K562 (cell line): ENCODE results near the gene ARL4D. TPM values are rescaled to one million over a fixed set of nuclear protein-coding genes. Genes with fewer than 3 reads are reported as not detected.

ENCODE experiments used
- KAT8 ChIP-seq: fragments of 450-650 bp; IDR thresholded peaks from 2 replicates; pipeline ENCODE4 v1.6.1; 2016; ENCODE audit warnings: low read depth, mild to moderate bottlenecking
- NCOA4 ChIP-seq: fragments of 450-650 bp; IDR thresholded peaks from 2 replicates; pipeline ENCODE4 v1.6.1; 2018; ENCODE audit warnings: mild to moderate bottlenecking; ENCODE audit not compliant: partially characterized antibody
- POLR3A ChIP-seq: IDR thresholded peaks from 2 replicates; pipeline ENCODE4 v1.6.1; 2011; ENCODE audit warnings: borderline replicate concordance, mild to moderate bottlenecking, moderate library complexity; ENCODE audit not compliant: insufficient read length, insufficient read depth; ENCODE audit errors: extremely low read depth
- STAT6 ChIP-seq: sonication (generic); formaldehyde crosslinking; IDR thresholded peaks from 2 replicates; pipeline ENCODE4 v1.8.1; 2023; ENCODE audit warnings: mild to moderate bottlenecking, missing genetic modification reagents
- microRNA counts: library from miRNA; unstranded; fragments of <30 nt; microRNA quantifications from one replicate; lab custom pipeline; 2016
- polyA plus RNA-seq, 8 experiments: library from polyadenylated mRNA; depleted of rRNA in 4 of 8; stranded (reverse) in 5 of 8; unstranded in 3 of 8; fragments of >200 nt; fragmentation: Nextera tagmentation in 2 of 8; fragmentation: Illumina TruSeq in 1 of 8; extraction: Ambion mirVana in 2 of 8; extraction: Trizol in 1 of 8; gene quantifications; 2 replicates each; pipeline versions ENCODE4 v1.2.1 to v1.2.3, GENCODE V29; 2011 to 2014; ENCODE audit warnings: inconsistent platforms in 1 of 8, missing spikeins in 1 of 8
- small RNA-seq: library from RNA; depleted of rRNA; stranded (forward); fragments of <200 nt; gene quantifications from one replicate; pipeline ENCODE3, GENCODE V24; 2014
- total RNA-seq, 7 experiments: library from RNA; depleted of rRNA in 6 of 7; stranded (reverse); fragments of >200 nt in 6 of 7; fragmentation: Illumina TruSeq in 2 of 7; extraction: Trizol in 2 of 7; gene quantifications; 2 replicates each; pipeline versions ENCODE4 v1.2.1 to v1.2.3, GENCODE V29; 2011 to 2021; ENCODE audit warnings: low replicate concordance in 1 of 7

The ARL4D gene
- total and polyA plus RNA-seq, 9 of the 15 experiments (the other 6 are each of a cell fraction or from before 2014, with no cell fraction given), result 0.07 to 0.53 (median 0.28) TPM; not detected in 1

DNA sequence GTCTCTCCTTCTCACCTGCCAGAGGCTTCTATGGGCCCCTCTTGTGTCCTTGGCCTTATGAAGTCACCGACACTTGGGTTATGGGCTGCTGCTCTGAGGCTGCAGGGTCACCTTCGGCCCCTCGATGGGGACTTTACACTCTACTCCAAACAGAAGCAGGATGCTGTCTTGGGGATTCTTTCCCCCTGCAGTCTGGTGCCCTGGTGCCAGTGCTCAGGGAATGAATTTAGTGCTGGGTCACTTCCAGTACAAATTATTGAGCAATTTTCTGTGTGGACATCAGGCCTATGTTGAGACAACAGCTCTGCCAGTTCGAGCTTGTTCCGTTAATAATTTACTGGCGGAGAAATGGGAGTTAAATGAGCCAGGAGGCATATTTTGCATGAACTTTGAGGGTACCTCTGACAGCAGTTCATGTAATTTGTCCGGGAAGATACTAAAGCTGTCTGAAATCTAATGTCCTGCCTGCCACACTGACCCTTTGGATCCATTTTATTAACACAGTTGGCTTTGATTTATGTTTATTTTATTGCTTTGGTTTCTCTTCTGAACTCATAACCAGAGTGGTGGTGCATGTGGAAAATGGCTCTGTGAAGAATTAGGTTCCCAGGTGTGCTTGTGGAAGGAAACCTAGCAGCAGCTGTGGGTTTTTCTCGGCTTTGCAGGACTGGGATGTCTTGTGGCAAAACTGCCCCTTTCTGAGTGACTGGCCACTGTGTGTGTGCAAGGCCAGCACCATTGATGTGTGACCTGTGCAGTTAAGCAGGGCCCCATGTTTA lies 50.9 kb downstream of the ARL4D start (continued):
- TF ChIP-seq POLR3A (no peak), KAT8 (no peak), STAT6 (CRISPR knock-in tag) (no peak), NCOA4 (no peak)

MicroRNAs within 50 kb of the gene (microRNA counts, 767-probe panel; counts per million panel counts)
- 2,418 counts per million, percentile 60 among the panel's probes with 10 or more counts for microRNA hsa-miR-2117 (lab: Ali Mortazavi, UCI)

Small RNA genes lying within 50 kb of the gene (small RNA-seq; reads per million reads assigned to genes)
- not detected for gene RNU6-1137P
- gene RNU6-406P, result not detected
- gene RNU6-470P, result not detected

Other genes with a start within 250 kb of the ARL4D start
- gene NBR1, start 227.8 kb upstream of the ARL4D start, total RNA-seq (2014; rRNA removed), result 37.0 and 38.9 TPM in 2 replicates
- gene NBR1, start 227.8 kb upstream of the ARL4D start, total RNA-seq (2014; rRNA removed; fragmentation: Illumina TruSeq; extraction: Trizol), result 50.2 and 59.5 TPM in 2 replicates
- gene NBR1, start 227.8 kb upstream of the ARL4D start, total RNA-seq (2015; rRNA removed; fragmentation: Illumina TruSeq; extraction: Trizol), result 33.9 and 36.8 TPM in 2 replicates
- 39.9 and 44.8 TPM in 2 replicates for gene NBR1, start 227.8 kb upstream of the ARL4D start, total RNA-seq (2021)
- gene NBR1, start 227.8 kb upstream of the ARL4D start, polyA plus RNA-seq (2011; rRNA removed), result 41.0 and 70.1 TPM in 2 replicates
- 58.6 and 62.8 TPM in 2 replicates for gene NBR1, start 227.8 kb upstream of the ARL4D start, polyA plus RNA-seq (2014; fragmentation: Illumina TruSeq; extraction: Trizol)
- gene NBR1, start 227.8 kb upstream of the ARL4D start, polyA plus RNA-seq (2014; fragmentation: Nextera tagmentation; extraction: Ambion mirVana), result 1 to 10 TPM; 4.2 to 7.5 TPM
- 36.2 and 39.9 TPM in 2 replicates for gene NBR1, start 227.8 kb upstream of the ARL4D start, polyA plus RNA-seq (2014; rRNA removed)
- gene TMEM106A, start 187.1 kb upstream of the ARL4D start, total RNA-seq (2014; rRNA removed), result 0.08 and 0.09 TPM in 2 replicates
- 0.15 and 0.29 TPM in 2 replicates for gene TMEM106A, start 187.1 kb upstream of the ARL4D start, total RNA-seq (2014; rRNA removed; fragmentation: Illumina TruSeq; extraction: Trizol)
- 0.26 and 0.29 TPM in 2 replicates for gene TMEM106A, start 187.1 kb upstream of the ARL4D start, total RNA-seq (2015; rRNA removed; fragmentation: Illumina TruSeq; extraction: Trizol)
- gene TMEM106A, start 187.1 kb upstream of the ARL4D start, total RNA-seq (2021), result 0.24 and 0.40 TPM in 2 replicates
- gene TMEM106A, start 187.1 kb upstream of the ARL4D start, polyA plus RNA-seq (2011; rRNA removed), result 0.16 and 0.24 TPM in 2 replicates
- 0.13 and 0.21 TPM in 2 replicates for gene TMEM106A, start 187.1 kb upstream of the ARL4D start, polyA plus RNA-seq (2014; fragmentation: Illumina TruSeq; extraction: Trizol)
- gene TMEM106A, start 187.1 kb upstream of the ARL4D start, polyA plus RNA-seq (2014; fragmentation: Nextera tagmentation; extraction: Ambion mirVana), result under 1 TPM; 0.03 to 0.07 TPM
- gene TMEM106A, start 187.1 kb upstream of the ARL4D start, polyA plus RNA-seq (2014; rRNA removed), result 0.09 and 0.15 TPM in 2 replicates
- gene CCDC200, start 170.4 kb upstream of the ARL4D start, total RNA-seq (2014; rRNA removed), result not detected in 2 replicates
- gene CCDC200, start 170.4 kb upstream of the ARL4D start, total RNA-seq (2014; rRNA removed; fragmentation: Illumina TruSeq; extraction: Trizol), result not detected in 2 replicates
- gene CCDC200, start 170.4 kb upstream of the ARL4D start, total RNA-seq (2015; rRNA removed; fragmentation: Illumina TruSeq; extraction: Trizol), result not detected in 2 replicates
- gene CCDC200, start 170.4 kb upstream of the ARL4D start, total RNA-seq (2021), result not detected in 2 replicates
- not detected in 2 replicates for gene CCDC200, start 170.4 kb upstream of the ARL4D start, polyA plus RNA-seq (2011; rRNA removed)
- gene CCDC200, start 170.4 kb upstream of the ARL4D start, polyA plus RNA-seq (2014; fragmentation: Illumina TruSeq; extraction: Trizol), result not detected in 2 replicates
- gene CCDC200, start 170.4 kb upstream of the ARL4D start, polyA plus RNA-seq (2014; fragmentation: Nextera tagmentation; extraction: Ambion mirVana), result under 1 TPM in 1 of 2 experiments, not detected in 1; 0.14 TPM
- gene CCDC200, start 170.4 kb upstream of the ARL4D start, polyA plus RNA-seq (2014; rRNA removed), result not detected in 2 replicates
- not detected in 2 replicates for gene RNU2-1, start 165.0 kb upstream of the ARL4D start, total RNA-seq (2014; rRNA removed)
- gene RNU2-1, start 165.0 kb upstream of the ARL4D start, total RNA-seq (2014; rRNA removed; fragmentation: Illumina TruSeq; extraction: Trizol), result not detected in 2 replicates
- not detected in 2 replicates for gene RNU2-1, start 165.0 kb upstream of the ARL4D start, total RNA-seq (2015; rRNA removed; fragmentation: Illumina TruSeq; extraction: Trizol)
- 9,315 and 9,527 TPM in 2 replicates for gene RNU2-1, start 165.0 kb upstream of the ARL4D start, total RNA-seq (2021)
- not detected in 2 replicates for gene RNU2-1, start 165.0 kb upstream of the ARL4D start, polyA plus RNA-seq (2011; rRNA removed)
- not detected in 2 replicates for gene RNU2-1, start 165.0 kb upstream of the ARL4D start, polyA plus RNA-seq (2014; fragmentation: Illumina TruSeq; extraction: Trizol)
- gene RNU2-1, start 165.0 kb upstream of the ARL4D start, polyA plus RNA-seq (2014; fragmentation: Nextera tagmentation; extraction: Ambion mirVana), result not detected
- not detected in 2 replicates for gene RNU2-1, start 165.0 kb upstream of the ARL4D start, polyA plus RNA-seq (2014; rRNA removed)
- 26.1 and 29.3 TPM in 2 replicates for gene DHX8, start 85.0 kb downstream of the ARL4D start, total RNA-seq (2014; rRNA removed)
- gene DHX8, start 85.0 kb downstream of the ARL4D start, total RNA-seq (2014; rRNA removed; fragmentation: Illumina TruSeq; extraction: Trizol), result 26.5 and 28.3 TPM in 2 replicates
- gene DHX8, start 85.0 kb downstream of the ARL4D start, total RNA-seq (2015; rRNA removed; fragmentation: Illumina TruSeq; extraction: Trizol), result 25.6 and 29.2 TPM in 2 replicates
- gene DHX8, start 85.0 kb downstream of the ARL4D start, total RNA-seq (2021), result 32.4 and 42.5 TPM in 2 replicates
- gene DHX8, start 85.0 kb downstream of the ARL4D start, polyA plus RNA-seq (2011; rRNA removed), result 21.7 and 22.7 TPM in 2 replicates
- 27.2 and 27.7 TPM in 2 replicates for gene DHX8, start 85.0 kb downstream of the ARL4D start, polyA plus RNA-seq (2014; fragmentation: Illumina TruSeq; extraction: Trizol)
- gene DHX8, start 85.0 kb downstream of the ARL4D start, polyA plus RNA-seq (2014; fragmentation: Nextera tagmentation; extraction: Ambion mirVana), result 10 to 100 TPM; 23.1 to 24.5 TPM
- 16.7 TPM in 2 replicates for gene DHX8, start 85.0 kb downstream of the ARL4D start, polyA plus RNA-seq (2014; rRNA removed)
- gene ETV4, start 147.3 kb downstream of the ARL4D start, total RNA-seq (2014; rRNA removed), result 49.5 and 73.9 TPM in 2 replicates
- gene ETV4, start 147.3 kb downstream of the ARL4D start, total RNA-seq (2014; rRNA removed; fragmentation: Illumina TruSeq; extraction: Trizol), result 16.6 and 19.8 TPM in 2 replicates
- gene ETV4, start 147.3 kb downstream of the ARL4D start, total RNA-seq (2015; rRNA removed; fragmentation: Illumina TruSeq; extraction: Trizol), result 27.7 and 28.2 TPM in 2 replicates
- 65.2 and 66.3 TPM in 2 replicates for gene ETV4, start 147.3 kb downstream of the ARL4D start, total RNA-seq (2021)
- gene ETV4, start 147.3 kb downstream of the ARL4D start, polyA plus RNA-seq (2011; rRNA removed), result 27.0 and 35.6 TPM in 2 replicates
- 64.1 and 67.3 TPM in 2 replicates for gene ETV4, start 147.3 kb downstream of the ARL4D start, polyA plus RNA-seq (2014; fragmentation: Illumina TruSeq; extraction: Trizol)
- gene ETV4, start 147.3 kb downstream of the ARL4D start, polyA plus RNA-seq (2014; fragmentation: Nextera tagmentation; extraction: Ambion mirVana), result 1 to 10 TPM; 5.5 to 7.6 TPM
- 45.4 and 47.1 TPM in 2 replicates for gene ETV4, start 147.3 kb downstream of the ARL4D start, polyA plus RNA-seq (2014; rRNA removed)